Dendritic cell treated with granulocyte-macrophage colony-stimulating factor and Interleukin-4, amounts not matched to agents 40 ng/mL and 50 ng/mL, for 4 days (primary cell): ENCODE results near the gene CCDC91.
A peak's percentile ranks its signal among the peaks of the same experiment; 100 is the strongest.
"Not testable (repeated sequence)": the region's sequence is repeated elsewhere in the genome, so short reads cannot be mapped to it uniquely, and the experiment has no call there.

Source experiments
- H3K27ac Mint-ChIP-seq: one replicate; pipeline ENCODE4 v1.8.0; 2022; ENCODE audit warnings: mild to moderate bottlenecking, mixed read lengths
- H3K27me3 Mint-ChIP-seq: one replicate; pipeline ENCODE4 v1.8.0; 2022; ENCODE audit warnings: mild to moderate bottlenecking, mixed read lengths
- H3K36me3 Mint-ChIP-seq: one replicate; pipeline ENCODE4 v1.8.0; 2022; ENCODE audit warnings: low read depth, mixed read lengths
- H3K4me1 Mint-ChIP-seq: one replicate; pipeline ENCODE4 v1.8.0; 2022; ENCODE audit warnings: low read depth, mixed read lengths
- H3K4me3 Mint-ChIP-seq: one replicate; pipeline ENCODE4 v1.8.0; 2022; ENCODE audit warnings: mild to moderate bottlenecking, moderate library complexity, mixed read lengths
- H3K9me3 Mint-ChIP-seq: one replicate; pipeline ENCODE4 v1.8.0; 2022; ENCODE audit warnings: mixed read lengths
- intact Hi-C: fragments of 100-400 bp; cut with micrococcal nuclease; formaldehyde crosslinking; loops from one replicate; pipeline ENCODE4 v1.15.0; 2022

Gene CCDC91

GRCh38 chr12:28306535-28306934 lies 116.3 kb downstream of the CCDC91 start:
- Mint-ChIP-seq H3K27me3 (no peaks in the 10 kb centered on the region), H3K9me3 (no peaks in the 10 kb centered on the region), H3K4me1 (no peaks in the 10 kb centered on the region), H3K36me3 (peaks cover 48% of the 10 kb centered on the region), H3K4me3 (no peak overlapping the region), H3K27ac (no peak overlapping the region)
- intact Hi-C loops = no loop called here

GRCh38 chr12:28308891-28309290 lies 118.6 kb downstream of the CCDC91 start:
- H3K4me3 Mint-ChIP-seq = no peak overlapping the region
- H3K27me3 Mint-ChIP-seq = no peaks in the 10 kb centered on the region

DNA sequence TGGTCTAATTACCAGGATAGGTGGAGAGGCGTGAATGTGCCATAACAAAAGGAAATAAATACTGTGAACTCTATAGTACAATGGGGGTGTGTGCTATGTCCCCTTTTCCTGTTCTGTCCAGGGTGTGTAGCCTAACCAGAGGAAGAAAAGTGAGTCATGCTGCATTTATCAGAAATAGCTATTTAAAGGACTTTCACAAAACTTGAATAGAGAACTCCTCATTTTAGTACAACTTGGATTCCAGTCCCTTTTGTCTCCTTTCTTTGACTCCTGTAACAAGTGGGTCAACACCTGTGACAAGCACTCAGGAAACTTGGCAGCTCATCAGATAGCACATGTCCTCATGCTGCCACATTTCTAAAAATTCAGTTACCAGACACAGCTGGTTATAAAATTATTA lies 123.4 kb downstream of the CCDC91 start:
- Mint-ChIP-seq H3K4me1 (no peaks in the 10 kb centered on the region), H3K36me3 (peaks cover 50% of the 10 kb centered on the region), H3K4me3 (no peak overlapping the region), H3K27ac (no peak overlapping the region), H3K9me3 (peaks cover 21% of the 10 kb centered on the region), H3K27me3 (no peaks in the 10 kb centered on the region)
- intact Hi-C loops = no loop called here

More at GRCh38 chr12:28308891-28309290, 118.6 kb downstream of the CCDC91 start:
- Mint-ChIP-seq H3K4me1 (no peaks in the 10 kb centered on the region), H3K27ac (no peak overlapping the region), H3K36me3 (peaks cover 55% of the 10 kb centered on the region), H3K9me3 (peaks cover 8% of the 10 kb centered on the region)
- intact Hi-C loops = no loop called here

GRCh38 chr12:28316049-28316448 lies 125.8 kb downstream of the CCDC91 start:
- H3K9me3 Mint-ChIP-seq = peaks cover 21% of the 10 kb centered on the region
- no peak overlapping the region for H3K27ac Mint-ChIP-seq
- peaks cover 30% of the 10 kb centered on the region for H3K36me3 Mint-ChIP-seq
- H3K4me3 Mint-ChIP-seq = no peak overlapping the region
- H3K27me3 Mint-ChIP-seq = no peaks in the 10 kb centered on the region
- intact Hi-C loops = no loop called here
- H3K4me1 Mint-ChIP-seq = peaks cover 9% of the 10 kb centered on the region

DNA sequence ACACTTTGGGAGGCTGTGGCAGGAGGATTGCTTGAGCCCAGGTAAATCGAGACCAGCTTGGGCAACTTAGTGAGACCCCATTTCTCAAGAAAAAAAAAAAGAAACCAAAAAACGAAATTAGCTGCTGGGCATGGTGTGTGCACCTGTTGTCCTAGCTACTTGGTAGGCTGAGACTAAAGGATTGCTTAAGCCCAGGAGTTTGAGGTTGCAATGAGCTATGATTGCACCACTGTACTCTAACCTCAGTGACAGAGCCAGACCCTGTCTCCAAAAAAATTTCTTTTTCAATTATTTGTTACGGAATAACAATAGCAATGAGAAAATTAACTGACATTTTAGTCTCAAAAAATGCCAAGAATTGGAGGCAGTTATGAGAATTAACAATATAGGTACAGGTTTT lies 128.0 kb downstream of the CCDC91 start:
- peaks cover 12% of the 10 kb centered on the region for H3K9me3 Mint-ChIP-seq
- no peak overlapping the region for H3K4me3 Mint-ChIP-seq
- peaks cover 13% of the 10 kb centered on the region for H3K4me1 Mint-ChIP-seq
- peaks cover 18% of the 10 kb centered on the region for H3K36me3 Mint-ChIP-seq
- no peak overlapping the region for H3K27ac Mint-ChIP-seq
- intact Hi-C loops = no loop called here
- H3K27me3 Mint-ChIP-seq = no peaks in the 10 kb centered on the region

GRCh38 chr12:28320353-28320752 lies 130.1 kb downstream of the CCDC91 start:
- peak overlapping the region; percentile 74 for H3K27ac Mint-ChIP-seq
- intact Hi-C loops = no loop called here
- H3K4me3 Mint-ChIP-seq = no peak overlapping the region
- H3K36me3 Mint-ChIP-seq = peaks cover 18% of the 10 kb centered on the region
- H3K4me1 Mint-ChIP-seq = peaks cover 18% of the 10 kb centered on the region
- H3K9me3 Mint-ChIP-seq = peaks cover 12% of the 10 kb centered on the region
- no peaks in the 10 kb centered on the region for H3K27me3 Mint-ChIP-seq

- Mint-ChIP-seq H3K27ac (no peak overlapping the region), H3K36me3 (peaks cover 13% of the 10 kb centered on the region), H3K4me3 (no peak overlapping the region), H3K27me3 (no peaks in the 10 kb centered on the region), H3K4me1 (peaks cover 5% of the 10 kb centered on the region), H3K9me3 (peaks cover 9% of the 10 kb centered on the region)
- intact Hi-C loops = no loop called here
Observed at GRCh38 chr12:28327722-28328121, 137.5 kb downstream of the CCDC91 start.

GRCh38 chr12:28328967-28329366 lies 138.7 kb downstream of the CCDC91 start:
- Mint-ChIP-seq H3K9me3 (peaks cover 9% of the 10 kb centered on the region), H3K36me3 (peaks cover 13% of the 10 kb centered on the region), H3K27ac (no peak overlapping the region), H3K4me3 (no peak overlapping the region), H3K27me3 (no peaks in the 10 kb centered on the region), H3K4me1 (peaks cover under 1% of the 10 kb centered on the region)
- intact Hi-C loops = no loop called here

- peaks cover 13% of the 10 kb centered on the region for H3K36me3 Mint-ChIP-seq
- H3K4me3 Mint-ChIP-seq, H3K27me3 Mint-ChIP-seq, intact Hi-C loops, H3K27ac Mint-ChIP-seq, H3K9me3 Mint-ChIP-seq, H3K4me1 Mint-ChIP-seq: not testable (repeated sequence)
Observed at GRCh38 chr12:28329727-28330126, 139.5 kb downstream of the CCDC91 start.

- H3K4me1 Mint-ChIP-seq, H3K27ac Mint-ChIP-seq, H3K4me3 Mint-ChIP-seq, H3K27me3 Mint-ChIP-seq, H3K9me3 Mint-ChIP-seq, intact Hi-C loops: not testable (repeated sequence)
- H3K36me3 Mint-ChIP-seq = peaks cover 13% of the 10 kb centered on the region
Observed at GRCh38 chr12:28330232-28330631, 140.0 kb downstream of the CCDC91 start.

DNA sequence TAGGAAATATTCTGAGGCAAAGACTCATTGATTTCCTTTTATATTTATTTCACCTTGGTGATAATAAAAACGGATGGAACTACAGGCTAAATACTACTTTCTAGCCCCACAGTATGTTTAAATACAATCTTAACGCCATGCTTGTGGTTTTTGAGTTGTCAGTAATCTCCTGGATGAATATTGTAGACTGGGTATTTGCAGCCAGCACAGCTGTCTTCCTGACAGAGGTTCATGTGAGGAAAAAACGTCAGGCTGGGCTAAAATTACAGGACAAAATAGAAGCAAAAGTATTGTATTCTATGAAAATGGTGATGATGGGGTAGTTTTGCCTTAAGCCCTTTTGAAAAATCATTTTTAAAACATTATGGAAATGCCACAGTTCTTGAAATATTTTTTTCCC lies 140.9 kb downstream of the CCDC91 start:
- H3K4me3 Mint-ChIP-seq = no peak overlapping the region
- H3K27ac Mint-ChIP-seq = no peak overlapping the region
- H3K9me3 Mint-ChIP-seq = peaks cover 9% of the 10 kb centered on the region
- intact Hi-C loops = no loop called here
- no peaks in the 10 kb centered on the region for H3K4me1 Mint-ChIP-seq
- H3K27me3 Mint-ChIP-seq = no peaks in the 10 kb centered on the region
- peaks cover 13% of the 10 kb centered on the region for H3K36me3 Mint-ChIP-seq

DNA sequence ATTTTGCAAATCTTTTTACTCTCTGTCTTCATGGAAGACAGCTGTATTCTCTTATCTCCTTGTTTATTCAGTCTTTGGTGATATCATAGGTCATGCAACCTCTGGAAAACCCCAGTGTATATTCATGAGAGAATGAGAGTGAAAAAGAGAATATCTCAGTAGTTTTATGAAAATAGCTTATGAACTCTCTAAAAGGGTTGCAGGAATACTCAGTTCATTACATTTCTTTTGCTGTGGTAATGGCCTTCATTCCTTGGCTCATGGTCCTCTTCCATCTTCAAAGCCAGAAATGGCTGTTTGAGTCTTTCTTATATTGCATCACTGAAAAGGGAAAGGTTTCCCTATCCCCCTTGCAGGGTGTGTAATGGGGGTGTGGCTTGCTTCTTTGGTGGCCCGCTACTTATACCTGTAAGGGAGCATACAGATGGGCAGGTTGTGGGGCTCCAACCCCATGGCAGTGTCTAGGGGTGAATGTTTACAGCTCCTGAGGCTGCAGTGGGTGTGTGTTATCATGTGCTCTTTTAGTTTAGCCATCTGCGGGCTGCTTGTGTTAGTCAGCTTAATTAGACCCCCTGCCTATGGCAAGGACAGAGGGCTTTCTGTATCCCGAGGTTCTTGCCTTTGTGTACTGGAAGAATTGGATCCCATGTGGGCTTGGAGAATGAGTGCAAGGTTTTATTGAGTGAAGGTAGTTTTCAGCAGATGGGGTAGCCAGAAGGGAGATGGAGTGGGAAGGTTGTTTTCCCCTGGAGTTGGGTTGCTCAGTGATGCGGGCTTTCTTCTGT lies 150.2 kb downstream of the CCDC91 start:
- no peak overlapping the region for H3K27ac Mint-ChIP-seq
- no peaks in the 10 kb centered on the region for H3K27me3 Mint-ChIP-seq
- intact Hi-C loops = no loop called here
- peaks cover 22% of the 10 kb centered on the region for H3K36me3 Mint-ChIP-seq
- H3K4me1 Mint-ChIP-seq = no peaks in the 10 kb centered on the region
- H3K9me3 Mint-ChIP-seq = no peaks in the 10 kb centered on the region
- no peak overlapping the region for H3K4me3 Mint-ChIP-seq

DNA sequence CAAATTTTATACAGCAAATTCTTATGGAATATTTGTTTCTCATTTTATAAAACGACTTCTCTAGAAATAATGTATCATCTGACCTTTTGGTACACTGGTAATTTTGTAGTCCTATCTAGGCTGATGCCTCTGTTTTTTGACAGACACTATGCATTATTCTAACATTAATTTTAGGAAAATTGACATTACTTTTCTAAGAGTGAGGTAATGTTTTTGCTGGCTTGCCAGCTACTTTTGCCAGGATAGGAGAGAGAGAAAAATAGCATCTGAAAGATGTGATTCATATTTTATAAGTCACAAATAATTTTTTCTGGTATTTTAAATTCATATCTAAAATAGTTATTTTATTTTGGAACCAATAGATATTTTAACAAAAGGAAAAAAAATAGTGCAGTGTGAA lies 153.5 kb downstream of the CCDC91 start:
- intact Hi-C loops = no loop called here
- Mint-ChIP-seq H3K4me1 (no peaks in the 10 kb centered on the region), H3K9me3 (no peaks in the 10 kb centered on the region), H3K27me3 (no peaks in the 10 kb centered on the region), H3K36me3 (peaks cover 21% of the 10 kb centered on the region), H3K4me3 (no peak overlapping the region), H3K27ac (no peak overlapping the region)

- Mint-ChIP-seq H3K4me1 (no peaks in the 10 kb centered on the region), H3K27me3 (no peaks in the 10 kb centered on the region), H3K9me3 (peaks cover 11% of the 10 kb centered on the region), H3K27ac (no peak overlapping the region), H3K4me3 (no peak overlapping the region), H3K36me3 (peaks cover 20% of the 10 kb centered on the region)
- intact Hi-C loops = no loop called here
Observed at GRCh38 chr12:28346567-28346966, 156.3 kb downstream of the CCDC91 start.

DNA sequence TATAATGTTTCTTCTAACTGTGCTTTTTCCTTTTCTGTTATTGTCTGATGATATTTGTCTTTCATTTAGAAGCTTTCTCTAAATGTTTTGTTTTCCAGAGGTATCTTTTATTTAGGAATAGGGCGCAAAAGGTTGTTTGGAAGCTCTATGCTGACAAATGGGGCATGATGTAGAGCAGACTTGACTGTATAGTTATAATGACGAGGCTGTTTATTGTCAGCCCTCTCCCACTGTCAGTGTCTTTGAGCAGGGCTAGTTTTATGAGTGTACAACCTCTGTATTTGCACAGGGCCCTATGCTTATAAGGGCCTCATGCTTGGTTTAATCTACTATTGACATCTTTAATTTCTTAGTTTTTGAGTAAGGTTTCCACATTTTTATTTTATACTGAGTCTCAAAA lies 158.9 kb downstream of the CCDC91 start:
- Mint-ChIP-seq H3K27ac (no peak overlapping the region), H3K4me3 (no peak overlapping the region), H3K9me3 (peaks cover 33% of the 10 kb centered on the region), H3K4me1 (no peaks in the 10 kb centered on the region), H3K27me3 (no peaks in the 10 kb centered on the region), H3K36me3 (peaks cover 40% of the 10 kb centered on the region)
- intact Hi-C loops = no loop called here
